ENCODE data around the gene CD93.

DNA sequence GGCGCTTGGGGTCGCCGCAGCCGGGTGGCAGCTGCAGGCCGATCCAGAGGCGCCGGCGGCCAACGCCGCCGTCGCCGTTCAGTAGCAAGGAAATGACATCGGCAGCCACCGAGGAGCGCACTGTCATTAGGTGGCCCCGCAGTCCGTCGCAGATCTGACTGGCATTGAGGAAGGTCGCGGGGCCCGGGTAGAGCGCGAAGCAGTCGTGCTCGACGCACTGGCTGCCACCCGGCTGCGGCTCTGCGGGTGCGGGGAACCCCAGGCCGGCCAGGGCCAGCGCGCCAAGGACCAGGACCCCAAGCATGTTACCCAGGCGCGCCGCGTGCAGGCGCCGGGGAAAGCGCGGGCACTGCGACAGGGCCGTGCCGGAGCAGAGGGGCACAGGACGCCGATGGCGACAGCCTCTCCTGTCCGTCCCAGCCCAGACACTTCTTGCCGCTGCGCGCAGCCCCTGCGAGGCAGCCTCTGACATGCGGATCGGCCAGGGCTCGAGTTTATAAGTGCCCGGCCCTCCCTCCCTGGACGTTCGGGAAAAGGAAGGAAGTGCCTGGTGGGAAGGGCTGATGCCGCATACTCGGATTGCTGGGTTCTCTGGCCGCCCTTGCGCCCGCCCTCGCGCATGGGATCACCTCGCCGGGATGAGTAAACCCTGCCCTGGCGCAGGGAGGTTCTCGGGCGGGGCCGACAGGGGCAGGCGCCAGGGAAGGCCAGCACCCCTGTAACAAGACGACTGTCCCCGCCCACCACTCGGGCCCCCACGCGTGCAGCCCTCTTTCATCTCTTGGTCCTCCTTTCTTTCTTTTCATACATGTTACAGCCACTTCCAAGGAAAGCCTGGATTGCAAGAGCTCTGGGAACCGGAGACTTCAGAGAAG lies 36.7 kb downstream of the CD93 start, which contains the start of gene THBD:
- TF ChIP-seq, protein P1, sequence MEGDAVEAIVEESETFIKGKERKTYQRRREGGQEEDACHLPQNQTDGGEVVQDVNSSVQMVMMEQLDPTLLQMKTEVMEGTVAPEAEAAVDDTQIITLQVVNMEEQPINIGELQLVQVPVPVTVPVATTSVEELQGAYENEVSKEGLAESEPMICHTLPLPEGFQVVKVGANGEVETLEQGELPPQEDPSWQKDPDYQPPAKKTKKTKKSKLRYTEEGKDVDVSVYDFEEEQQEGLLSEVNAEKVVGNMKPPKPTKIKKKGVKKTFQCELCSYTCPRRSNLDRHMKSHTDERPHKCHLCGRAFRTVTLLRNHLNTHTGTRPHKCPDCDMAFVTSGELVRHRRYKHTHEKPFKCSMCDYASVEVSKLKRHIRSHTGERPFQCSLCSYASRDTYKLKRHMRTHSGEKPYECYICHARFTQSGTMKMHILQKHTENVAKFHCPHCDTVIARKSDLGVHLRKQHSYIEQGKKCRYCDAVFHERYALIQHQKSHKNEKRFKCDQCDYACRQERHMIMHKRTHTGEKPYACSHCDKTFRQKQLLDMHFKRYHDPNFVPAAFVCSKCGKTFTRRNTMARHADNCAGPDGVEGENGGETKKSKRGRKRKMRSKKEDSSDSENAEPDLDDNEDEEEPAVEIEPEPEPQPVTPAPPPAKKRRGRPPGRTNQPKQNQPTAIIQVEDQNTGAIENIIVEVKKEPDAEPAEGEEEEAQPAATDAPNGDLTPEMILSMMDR (IDR thresholded peaks at IDR 0.05; ENCODE audit: control extremely low read depth in 1 of 3, insufficient read depth in 1 of 3, low read depth in 1 of 3, low read length in 3 of 3): no peak
- TF ChIP-seq POLR2A (IDR thresholded peaks at IDR 0.05; ENCODE audit: control extremely low read depth in 1 of 2, low read depth in 2 of 2, low read length in 2 of 2): no peak

Data from H1 (cell line).